Liver (tissue), 9 donors: ENCODE results near the gene FDX1. TPM values are rescaled to one million over a fixed set of nuclear protein-coding genes. Genes with fewer than 3 reads are reported as not detected.
A peak's percentile ranks its signal among the peaks of the same experiment; 100 is the strongest.

Experiments
- DNase-seq: peaks from one replicate; pipeline ENCODE4 v3.0.0-alpha.2; 2017; ENCODE audit warnings: low spot score
- H3K27ac ChIP-seq, 2 donors: one replicate each; pipeline ENCODE4 v1.7.0; 2013; ENCODE audit warnings: inconsistent platforms in 2 of 2, low read length in 2 of 2, control low read depth in 1 of 2, low read depth in 1 of 2, mild to moderate bottlenecking in 1 of 2
- H3K27me3 ChIP-seq, 4 donors: one replicate each; pipeline versions ENCODE4 v1.6.1 to v1.7.0; 2013; ENCODE audit warnings: low read length in 3 of 4, inconsistent platforms in 1 of 4, mild to moderate bottlenecking in 1 of 4, moderate library complexity in 1 of 4; ENCODE audit not compliant: control insufficient read depth in 4 of 4, insufficient read depth in 4 of 4
- H3K36me3 ChIP-seq, 4 donors: one replicate each; pipeline versions ENCODE4 v1.6.1 to v1.7.0; 2013; ENCODE audit warnings: low read length in 3 of 4, mild to moderate bottlenecking in 3 of 4, low read depth in 1 of 4, moderate library complexity in 1 of 4; ENCODE audit not compliant: control insufficient read depth in 4 of 4, insufficient read depth in 3 of 4
- H3K4me1 ChIP-seq, 4 donors: one replicate each; pipeline versions ENCODE4 v1.6.1 to v1.7.0; 2013; ENCODE audit warnings: low read length in 3 of 4, mild to moderate bottlenecking in 3 of 4, moderate library complexity in 1 of 4; ENCODE audit not compliant: control insufficient read depth in 4 of 4, insufficient read depth in 4 of 4
- H3K4me3 ChIP-seq, 3 donors: one replicate each; pipeline versions ENCODE4 v1.6.1 to v1.7.0; 2013; ENCODE audit warnings: low read length in 3 of 3, control low read depth in 1 of 3, low read depth in 1 of 3, mild to moderate bottlenecking in 1 of 3
- H3K9ac ChIP-seq, 2 donors: one replicate each; pipeline ENCODE4 v1.7.0; 2013; ENCODE audit warnings: low read length in 2 of 2, mild to moderate bottlenecking in 2 of 2, moderate library complexity in 2 of 2, control low read depth in 1 of 2, low read depth in 1 of 2
- H3K9me3 ChIP-seq, 4 donors: one replicate each; pipeline versions ENCODE4 v1.6.1 to v1.7.0; 2013; ENCODE audit warnings: low read length in 3 of 4; ENCODE audit not compliant: control insufficient read depth in 4 of 4
- EGR1 ChIP-seq, 2 donors: IDR thresholded peaks; 2 replicates each; pipeline ENCODE4 v1.6.1; 2016 to 2018; ENCODE audit warnings: antibody characterized with exemption in 2 of 2, low read depth in 2 of 2
- FOXA1 ChIP-seq: IDR thresholded peaks from 2 replicates; pipeline ENCODE4 v1.6.1; 2016; ENCODE audit warnings: antibody characterized with exemption
- FOXA2 ChIP-seq: IDR thresholded peaks from 2 replicates; pipeline ENCODE4 v1.6.1; 2016; ENCODE audit warnings: antibody characterized with exemption
- GABPA ChIP-seq, 2 donors: IDR thresholded peaks in 1 of 2; conservative IDR thresholded peaks in 1 of 2; 2 replicates each; pipeline ENCODE4 v1.6.1; 2016; ENCODE audit warnings: antibody characterized with exemption in 2 of 2, mild to moderate bottlenecking in 1 of 2, moderate library complexity in 1 of 2
- HNF4A ChIP-seq, 2 donors: conservative IDR thresholded peaks; 2 replicates each; pipeline ENCODE4 v1.6.1; 2016; ENCODE audit warnings: antibody characterized with exemption in 2 of 2, mild to moderate bottlenecking in 2 of 2
- HNF4G ChIP-seq: IDR thresholded peaks from 2 replicates; pipeline ENCODE4 v1.6.1; 2016; ENCODE audit warnings: antibody characterized with exemption
- JUND ChIP-seq, 2 donors: IDR thresholded peaks; 2 replicates each; pipeline ENCODE4 v1.6.1; 2016; ENCODE audit warnings: antibody characterized with exemption in 2 of 2
- MAX ChIP-seq: IDR thresholded peaks from 2 replicates; pipeline ENCODE4 v1.6.1; 2016; ENCODE audit warnings: antibody characterized with exemption
- NR2F2 ChIP-seq: IDR thresholded peaks from 2 replicates; pipeline ENCODE4 v1.6.1; 2016; ENCODE audit warnings: antibody characterized with exemption
- RAD21 ChIP-seq, 2 donors: IDR thresholded peaks; 2 replicates each; pipeline ENCODE4 v1.6.1; 2016; ENCODE audit warnings: antibody characterized with exemption in 2 of 2, mild to moderate bottlenecking in 2 of 2
- RXRA ChIP-seq, 2 donors: IDR thresholded peaks; 2 replicates each; pipeline ENCODE4 v1.6.1; 2017 to 2018; ENCODE audit warnings: antibody characterized with exemption in 2 of 2, mild to moderate bottlenecking in 1 of 2
- SP1 ChIP-seq: IDR thresholded peaks from 2 replicates; pipeline ENCODE4 v1.6.1; 2018; ENCODE audit warnings: antibody characterized with exemption, mild to moderate bottlenecking
- TAF1 ChIP-seq: conservative IDR thresholded peaks from 2 replicates; pipeline ENCODE4 v1.6.1; 2016; ENCODE audit warnings: antibody characterized with exemption, mild to moderate bottlenecking
- YY1 ChIP-seq: IDR thresholded peaks from 2 replicates; pipeline ENCODE4 v1.6.1; 2016; ENCODE audit warnings: antibody characterized with exemption, mild to moderate bottlenecking
- WGBS: extraction: QIAGEN DNeasy Blood & Tissue Kit; methylation state at CpG from one replicate; pipeline ENCODE4 v1.1.7; 2013; 5-methylcytosine and 5-hydroxymethylcytosine counted together
- polyA plus RNA-seq, 2 donors: library from polyadenylated mRNA; stranded (reverse) in 1 of 2; unstranded in 1 of 2; fragments of 200-250 nt in 1 of 2; fragments of >200 nt in 1 of 2; fragmentation: Nextera tagmentation in 1 of 2; extraction: Ambion mirVana in 1 of 2; gene quantifications; one replicate each; pipeline versions ENCODE4 v1.2.1 to v1.2.3, GENCODE V29; 2013 to 2015
- total RNA-seq, 2 donors: library from RNA; depleted of rRNA; stranded (reverse); fragments of >200 nt; gene quantifications; one replicate each; pipeline ENCODE4 v1.2.3, GENCODE V29; 2014
- TF ChIP-seq, protein P1 (sequence below): IDR thresholded peaks from 2 replicates; pipeline ENCODE4 v1.6.1; 2016; ENCODE audit warnings: antibody characterized with exemption, mild to moderate bottlenecking
- TF ChIP-seq, protein P2 (sequence below): IDR thresholded peaks from 2 replicates; pipeline ENCODE4 v1.6.1; 2016; ENCODE audit warnings: antibody characterized with exemption
- donor health status: healthy.
- donor health status: healthy.
- donor health status: healthy.
- donor health status: healthy.
- donor health status: healthy.

FDX1 gene
- total and polyA plus RNA-seq, 4 donors, result 6.8 to 28.8 (median 17.1) TPM

DNA sequence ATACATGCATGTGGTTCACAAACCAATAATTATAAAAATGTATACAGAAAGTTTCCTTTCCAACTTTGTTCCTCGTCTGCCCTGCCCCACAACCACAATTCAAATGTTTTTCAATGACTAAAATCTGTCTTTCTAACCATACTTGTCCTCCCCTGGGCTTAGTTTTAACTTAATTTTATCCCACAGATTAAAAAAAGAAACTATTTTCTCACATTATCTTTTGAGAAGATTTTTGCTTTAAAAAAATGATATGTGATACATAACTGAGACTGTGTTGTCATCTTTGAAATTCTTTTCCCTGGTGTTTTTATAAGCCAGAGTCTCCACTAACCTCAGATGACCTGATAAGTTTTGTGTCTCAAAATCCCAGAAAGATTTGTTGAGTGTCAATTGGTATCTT, 79.0 kb downstream of the FDX1 start:
- Histone ChIP-seq H3K4me3 (no peak overlapping the region), H3K4me1 (peaks cover 1 to 11% (median 5%) of the 10 kb centered on the region in 4 donors), H3K27me3 (no peaks in the 10 kb centered on the region), H3K27ac (no peak overlapping the region), H3K9me3 (no peaks in the 10 kb centered on the region), H3K9ac (no peak overlapping the region), H3K36me3 (no peaks in the 10 kb centered on the region)
- DNase-seq, result no peak
- 89% methylated on average over 1 of the region's 1 CpG for WGBS
- TF ChIP-seq EGR1 (IDR thresholded peaks at IDR 0.05; ENCODE audit: low read depth in 2 of 2) (no peak), FOXA1 (no peak), TAF1 (no peak), FOXA2 (no peak), JUND (IDR thresholded peaks at IDR 0.05) (no peak), NR2F2 (no peak), MAX (no peak), GABPA (IDR thresholded peaks at IDR 0.05 in 1 of 2, conservative IDR thresholded peaks at IDR 0.05 in 1 of 2) (no peak), HNF4G (no peak), SP1 (no peak), YY1 (no peak), RAD21 (IDR thresholded peaks at IDR 0.05) (no peak), HNF4A (conservative IDR thresholded peaks at IDR 0.05) (no peak)
- TF ChIP-seq, protein P1, sequence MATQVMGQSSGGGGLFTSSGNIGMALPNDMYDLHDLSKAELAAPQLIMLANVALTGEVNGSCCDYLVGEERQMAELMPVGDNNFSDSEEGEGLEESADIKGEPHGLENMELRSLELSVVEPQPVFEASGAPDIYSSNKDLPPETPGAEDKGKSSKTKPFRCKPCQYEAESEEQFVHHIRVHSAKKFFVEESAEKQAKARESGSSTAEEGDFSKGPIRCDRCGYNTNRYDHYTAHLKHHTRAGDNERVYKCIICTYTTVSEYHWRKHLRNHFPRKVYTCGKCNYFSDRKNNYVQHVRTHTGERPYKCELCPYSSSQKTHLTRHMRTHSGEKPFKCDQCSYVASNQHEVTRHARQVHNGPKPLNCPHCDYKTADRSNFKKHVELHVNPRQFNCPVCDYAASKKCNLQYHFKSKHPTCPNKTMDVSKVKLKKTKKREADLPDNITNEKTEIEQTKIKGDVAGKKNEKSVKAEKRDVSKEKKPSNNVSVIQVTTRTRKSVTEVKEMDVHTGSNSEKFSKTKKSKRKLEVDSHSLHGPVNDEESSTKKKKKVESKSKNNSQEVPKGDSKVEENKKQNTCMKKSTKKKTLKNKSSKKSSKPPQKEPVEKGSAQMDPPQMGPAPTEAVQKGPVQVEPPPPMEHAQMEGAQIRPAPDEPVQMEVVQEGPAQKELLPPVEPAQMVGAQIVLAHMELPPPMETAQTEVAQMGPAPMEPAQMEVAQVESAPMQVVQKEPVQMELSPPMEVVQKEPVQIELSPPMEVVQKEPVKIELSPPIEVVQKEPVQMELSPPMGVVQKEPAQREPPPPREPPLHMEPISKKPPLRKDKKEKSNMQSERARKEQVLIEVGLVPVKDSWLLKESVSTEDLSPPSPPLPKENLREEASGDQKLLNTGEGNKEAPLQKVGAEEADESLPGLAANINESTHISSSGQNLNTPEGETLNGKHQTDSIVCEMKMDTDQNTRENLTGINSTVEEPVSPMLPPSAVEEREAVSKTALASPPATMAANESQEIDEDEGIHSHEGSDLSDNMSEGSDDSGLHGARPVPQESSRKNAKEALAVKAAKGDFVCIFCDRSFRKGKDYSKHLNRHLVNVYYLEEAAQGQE, result no peak
- TF ChIP-seq, protein P2, sequence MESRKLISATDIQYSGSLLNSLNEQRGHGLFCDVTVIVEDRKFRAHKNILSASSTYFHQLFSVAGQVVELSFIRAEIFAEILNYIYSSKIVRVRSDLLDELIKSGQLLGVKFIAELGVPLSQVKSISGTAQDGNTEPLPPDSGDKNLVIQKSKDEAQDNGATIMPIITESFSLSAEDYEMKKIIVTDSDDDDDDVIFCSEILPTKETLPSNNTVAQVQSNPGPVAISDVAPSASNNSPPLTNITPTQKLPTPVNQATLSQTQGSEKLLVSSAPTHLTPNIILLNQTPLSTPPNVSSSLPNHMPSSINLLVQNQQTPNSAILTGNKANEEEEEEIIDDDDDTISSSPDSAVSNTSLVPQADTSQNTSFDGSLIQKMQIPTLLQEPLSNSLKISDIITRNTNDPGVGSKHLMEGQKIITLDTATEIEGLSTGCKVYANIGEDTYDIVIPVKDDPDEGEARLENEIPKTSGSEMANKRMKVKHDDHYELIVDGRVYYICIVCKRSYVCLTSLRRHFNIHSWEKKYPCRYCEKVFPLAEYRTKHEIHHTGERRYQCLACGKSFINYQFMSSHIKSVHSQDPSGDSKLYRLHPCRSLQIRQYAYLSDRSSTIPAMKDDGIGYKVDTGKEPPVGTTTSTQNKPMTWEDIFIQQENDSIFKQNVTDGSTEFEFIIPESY, result no peak

GRCh38 chr11:110509472-110509871, 79.7 kb downstream of the FDX1 start:
- Histone ChIP-seq H3K36me3 (no peaks in the 10 kb centered on the region), H3K9ac (no peak overlapping the region), H3K4me1 (peaks cover 1 to 11% (median 5%) of the 10 kb centered on the region in 4 donors), H3K27me3 (no peaks in the 10 kb centered on the region), H3K27ac (no peak overlapping the region), H3K4me3 (no peak overlapping the region), H3K9me3 (no peaks in the 10 kb centered on the region)
- TF ChIP-seq RXRA (IDR thresholded peaks at IDR 0.05), result peak in 1 of 2 donors; percentile 74
- no peak for TF ChIP-seq RAD21 (IDR thresholded peaks at IDR 0.05)
- no peak for TF ChIP-seq EGR1 (IDR thresholded peaks at IDR 0.05; ENCODE audit: low read depth in 2 of 2)
- TF ChIP-seq, protein P2, result no peak
- TF ChIP-seq MAX, result peak; percentile 16
- no peak for TF ChIP-seq TAF1
- no peak for TF ChIP-seq GABPA (IDR thresholded peaks at IDR 0.05 in 1 of 2, conservative IDR thresholded peaks at IDR 0.05 in 1 of 2)
- peak in 1 of 2 donors; percentile 45 for TF ChIP-seq JUND (IDR thresholded peaks at IDR 0.05)
- no peak for TF ChIP-seq HNF4G
- no peak for DNase-seq
